IMR-90 (cell line): ENCODE results near the gene PLOD3.
"Not testable (repeated sequence)": the region's sequence is repeated elsewhere in the genome, so short reads cannot be mapped to it uniquely, and the experiment has no call there.

ENCODE experiments used
- BHLHE40 ChIP-seq: fragments of 150-350 bp; IDR thresholded peaks from 2 replicates; pipeline ENCODE4 v1.6.1; 2016; ENCODE audit warnings: mild to moderate bottlenecking, low read depth, low read length
- CEBPB ChIP-seq: IDR thresholded peaks from 2 replicates; pipeline ENCODE4 v1.6.1; 2012; ENCODE audit warnings: low read depth, low read length, improper control_type of control experiment
- FOS ChIP-seq: fragments of 150-350 bp; IDR thresholded peaks from 2 replicates; pipeline ENCODE4 v1.6.1; 2016; ENCODE audit warnings: low read depth, low read length
- MAFK ChIP-seq: IDR thresholded peaks from 2 replicates; pipeline ENCODE4 v1.6.1; 2012; ENCODE audit warnings: low read depth, low read length, improper control_type of control experiment
- MXI1 ChIP-seq: IDR thresholded peaks from 2 replicates; pipeline ENCODE4 v1.6.1; 2012; ENCODE audit warnings: low read depth, mild to moderate bottlenecking, low read length, moderate library complexity, borderline replicate concordance
- POLR2A ChIP-seq: IDR thresholded peaks from 2 replicates; pipeline ENCODE4 v1.6.1; 2012; ENCODE audit warnings: mild to moderate bottlenecking, low read depth, low read length
- RCOR1 ChIP-seq: IDR thresholded peaks from 2 replicates; pipeline ENCODE4 v1.6.1; 2012; ENCODE audit warnings: mild to moderate bottlenecking, low read length, improper control_type of control experiment; ENCODE audit not compliant: insufficient replicate concordance
- RFX5 ChIP-seq: IDR thresholded peaks from 2 replicates; pipeline ENCODE4 v1.8.0; 2012; ENCODE audit warnings: low read depth, mild to moderate bottlenecking, low read length, moderate library complexity
- TF ChIP-seq, protein P1 (sequence below): conservative IDR thresholded peaks from 2 replicates; pipeline ENCODE4 v1.5.1; 2012; ENCODE audit warnings: mild to moderate bottlenecking, low read depth, low read length, improper control_type of control experiment
- TF ChIP-seq, protein P2 (sequence below): fragments of 150-350 bp; IDR thresholded peaks from 2 replicates; pipeline ENCODE4 v1.6.1; 2016; ENCODE audit warnings: low read depth, mild to moderate bottlenecking, low read length, moderate library complexity, borderline replicate concordance

DNA sequence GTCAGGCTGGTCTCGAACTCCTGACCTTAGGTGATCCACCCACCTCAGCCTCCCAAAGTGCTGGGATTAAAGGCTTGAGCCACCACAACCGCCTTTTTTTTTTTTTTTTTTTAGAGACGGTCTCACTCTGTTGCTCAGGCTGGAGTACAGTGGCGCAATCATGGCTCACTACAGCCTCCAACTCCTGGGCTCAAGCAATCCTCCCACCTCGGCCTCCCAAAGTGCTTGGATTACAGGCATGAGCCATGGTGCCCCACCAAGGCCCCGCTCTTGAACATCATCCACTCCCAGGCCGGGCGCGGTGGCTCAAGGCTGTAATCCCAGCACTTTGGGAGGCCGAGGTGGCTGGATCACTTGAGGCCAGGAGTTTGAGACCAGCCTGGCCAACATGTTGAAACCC lies 17.9 kb downstream of the PLOD3 start:
- TF ChIP-seq, protein P1, sequence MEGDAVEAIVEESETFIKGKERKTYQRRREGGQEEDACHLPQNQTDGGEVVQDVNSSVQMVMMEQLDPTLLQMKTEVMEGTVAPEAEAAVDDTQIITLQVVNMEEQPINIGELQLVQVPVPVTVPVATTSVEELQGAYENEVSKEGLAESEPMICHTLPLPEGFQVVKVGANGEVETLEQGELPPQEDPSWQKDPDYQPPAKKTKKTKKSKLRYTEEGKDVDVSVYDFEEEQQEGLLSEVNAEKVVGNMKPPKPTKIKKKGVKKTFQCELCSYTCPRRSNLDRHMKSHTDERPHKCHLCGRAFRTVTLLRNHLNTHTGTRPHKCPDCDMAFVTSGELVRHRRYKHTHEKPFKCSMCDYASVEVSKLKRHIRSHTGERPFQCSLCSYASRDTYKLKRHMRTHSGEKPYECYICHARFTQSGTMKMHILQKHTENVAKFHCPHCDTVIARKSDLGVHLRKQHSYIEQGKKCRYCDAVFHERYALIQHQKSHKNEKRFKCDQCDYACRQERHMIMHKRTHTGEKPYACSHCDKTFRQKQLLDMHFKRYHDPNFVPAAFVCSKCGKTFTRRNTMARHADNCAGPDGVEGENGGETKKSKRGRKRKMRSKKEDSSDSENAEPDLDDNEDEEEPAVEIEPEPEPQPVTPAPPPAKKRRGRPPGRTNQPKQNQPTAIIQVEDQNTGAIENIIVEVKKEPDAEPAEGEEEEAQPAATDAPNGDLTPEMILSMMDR = not testable (repeated sequence)
- TF ChIP-seq POLR2A, MAFK, BHLHE40, RFX5, FOS, RCOR1, CEBPB, MXI1: not testable (repeated sequence)
- TF ChIP-seq, protein P2, sequence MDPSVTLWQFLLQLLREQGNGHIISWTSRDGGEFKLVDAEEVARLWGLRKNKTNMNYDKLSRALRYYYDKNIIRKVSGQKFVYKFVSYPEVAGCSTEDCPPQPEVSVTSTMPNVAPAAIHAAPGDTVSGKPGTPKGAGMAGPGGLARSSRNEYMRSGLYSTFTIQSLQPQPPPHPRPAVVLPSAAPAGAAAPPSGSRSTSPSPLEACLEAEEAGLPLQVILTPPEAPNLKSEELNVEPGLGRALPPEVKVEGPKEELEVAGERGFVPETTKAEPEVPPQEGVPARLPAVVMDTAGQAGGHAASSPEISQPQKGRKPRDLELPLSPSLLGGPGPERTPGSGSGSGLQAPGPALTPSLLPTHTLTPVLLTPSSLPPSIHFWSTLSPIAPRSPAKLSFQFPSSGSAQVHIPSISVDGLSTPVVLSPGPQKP = not testable (repeated sequence)
